Suprapubic skin (tissue), 4 donors: ENCODE results near the gene ST7. TPM values are rescaled to one million over a fixed set of nuclear protein-coding genes. Genes with fewer than 3 reads are reported as not detected.

Experiments used
- DNase-seq, 2 donors: peaks; one replicate each; pipeline ENCODE4 v3.0.0-alpha.2; 2019; ENCODE audit warnings: low spot score in 2 of 2
- H3K27ac ChIP-seq: fragments of 200-600 bp; sonication (generic); one replicate; pipeline ENCODE4 v1.5.1; 2019
- H3K27me3 ChIP-seq: fragments of 200-600 bp; sonication (generic); one replicate; pipeline ENCODE4 v1.5.1; 2019
- H3K36me3 ChIP-seq: fragments of 200-600 bp; sonication (generic); one replicate; pipeline ENCODE4 v1.5.1; 2019
- H3K4me1 ChIP-seq: fragments of 200-600 bp; sonication (generic); one replicate; pipeline ENCODE4 v1.5.1; 2019
- H3K4me3 ChIP-seq: fragments of 200-600 bp; sonication (generic); one replicate; pipeline ENCODE4 v1.5.1; 2019; ENCODE audit warnings: mild to moderate bottlenecking
- H3K9me3 ChIP-seq: fragments of 200-600 bp; sonication (generic); one replicate; pipeline ENCODE4 v1.5.1; 2019
- CTCF ChIP-seq, 2 donors: fragments of 200-600 bp in 1 of 2; fragments of 450-650 bp in 1 of 2; sonication (generic) in 1 of 2; IDR thresholded peaks; one replicate each; pipeline ENCODE4 v1.5.1; 2016 to 2019; ENCODE audit warnings: antibody characterized with exemption in 2 of 2, mild to moderate bottlenecking in 1 of 2, moderate library complexity in 1 of 2
- EP300 ChIP-seq: sonication (generic); formaldehyde crosslinking; IDR thresholded peaks from one replicate; pipeline ENCODE4 v1.6.1; 2017; ENCODE audit warnings: antibody characterized with exemption
- POLR2A ChIP-seq, 2 donors: fragments of 450-650 bp; IDR thresholded peaks; one replicate each; pipeline ENCODE4 v1.6.1; 2017; ENCODE audit warnings: antibody characterized with exemption in 2 of 2, mild to moderate bottlenecking in 2 of 2, moderate library complexity in 2 of 2
- POLR2AphosphoS5 ChIP-seq, 3 donors: sonication (generic); formaldehyde crosslinking; IDR thresholded peaks; one replicate each; pipeline ENCODE4 v1.6.1; 2017; ENCODE audit warnings: antibody characterized with exemption in 3 of 3
- whole genome bisulfite sequencing: methylation state at CpG from one replicate; pipeline ENCODE4 v1.1.5; 2018; 5-methylcytosine and 5-hydroxymethylcytosine counted together
- total RNA-seq, 4 donors: library from RNA; depleted of rRNA; stranded (reverse); fragments of >200 nt; gene quantifications; one replicate each; pipeline ENCODE4 v1.1.0, GENCODE V29; 2016

ST7 gene
- total RNA-seq, 4 donors from 2014 or later, result 13.1 to 28.2 (median 18.6) TPM

DNA sequence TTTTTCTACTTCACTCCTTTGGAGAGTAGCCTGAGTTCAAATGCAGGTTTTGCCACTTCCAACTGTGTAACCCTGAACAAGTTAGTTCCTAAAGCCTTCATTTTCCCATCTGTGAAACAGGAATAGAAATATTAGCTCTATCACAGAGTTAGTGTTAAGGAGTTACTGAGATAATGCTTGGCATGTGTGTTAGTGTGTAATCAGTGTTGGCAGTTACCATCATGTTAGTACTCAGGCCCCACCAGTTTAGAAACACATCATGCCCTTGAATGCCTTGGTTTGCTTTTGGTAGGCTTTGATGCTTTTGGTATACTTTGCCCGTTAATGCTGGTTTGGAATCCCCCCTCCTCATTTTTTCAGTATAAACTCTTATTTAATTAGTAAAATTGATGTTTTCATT lies 249.9 kb downstream of the ST7 start:
- no peaks in the 10 kb centered on the region for H3K27me3 ChIP-seq
- no peak overlapping the region for H3K4me3 ChIP-seq
- H3K4me1 ChIP-seq, result no peaks in the 10 kb centered on the region
- H3K9me3 ChIP-seq, result no peaks in the 10 kb centered on the region
- no peak for DNase-seq
- no peak overlapping the region for H3K27ac ChIP-seq
- H3K36me3 ChIP-seq, result peaks cover 4% of the 10 kb centered on the region
- 91% methylated on average over 1 of the region's 1 CpG for whole genome bisulfite sequencing
- TF ChIP-seq CTCF (IDR thresholded peaks at IDR 0.05), result no peak

GRCh38 chr7:117205873-117206272 lies 252.6 kb downstream of the ST7 start:
- no peak overlapping the region for H3K4me3 ChIP-seq
- H3K9me3 ChIP-seq, result no peaks in the 10 kb centered on the region
- no peak overlapping the region for H3K27ac ChIP-seq
- H3K27me3 ChIP-seq, result no peaks in the 10 kb centered on the region
- H3K36me3 ChIP-seq, result peaks cover 10% of the 10 kb centered on the region
- H3K4me1 ChIP-seq, result no peaks in the 10 kb centered on the region
- no peak for DNase-seq
- 81% methylated on average over 2 of the region's 2 CpGs for WGBS
- TF ChIP-seq CTCF (IDR thresholded peaks at IDR 0.05) (no peak), POLR2AphosphoS5 (IDR thresholded peaks at IDR 0.05) (no peak), EP300 (no peak), POLR2A (IDR thresholded peaks at IDR 0.05) (no peak)

DNA sequence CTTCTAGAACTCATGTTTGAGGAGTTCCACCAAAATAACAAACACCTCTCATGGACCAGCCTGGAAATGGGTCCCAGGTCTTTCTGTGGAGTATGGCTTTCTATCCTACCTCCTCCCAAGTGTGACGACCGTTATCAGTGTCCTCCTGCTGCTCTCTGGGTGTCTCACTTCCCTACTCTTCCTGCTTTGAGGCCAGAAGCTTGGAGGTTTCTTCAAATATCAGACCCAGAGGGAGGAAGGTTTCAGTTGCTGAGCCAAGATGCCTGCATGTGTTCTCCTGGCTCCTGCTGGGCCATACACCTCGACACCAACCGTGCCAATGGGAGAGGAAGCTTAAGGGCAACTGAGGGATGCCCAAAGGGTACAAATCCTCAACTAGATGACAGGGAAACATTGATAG lies 255.0 kb downstream of the ST7 start:
- H3K4me3 ChIP-seq, result no peak overlapping the region
- H3K27me3 ChIP-seq, result no peaks in the 10 kb centered on the region
- TF ChIP-seq POLR2A (IDR thresholded peaks at IDR 0.05) (no peak), EP300 (no peak), POLR2AphosphoS5 (IDR thresholded peaks at IDR 0.05) (no peak), CTCF (IDR thresholded peaks at IDR 0.05) (no peak)
- no peaks in the 10 kb centered on the region for H3K4me1 ChIP-seq
- no peak overlapping the region for H3K27ac ChIP-seq
- H3K9me3 ChIP-seq, result no peaks in the 10 kb centered on the region
- DNase-seq, result no peak
- H3K36me3 ChIP-seq, result peaks cover 10% of the 10 kb centered on the region
- 98% methylated on average over 4 of the region's 4 CpGs for WGBS

- Histone ChIP-seq H3K36me3 (peaks cover 10% of the 10 kb centered on the region), H3K27me3 (no peaks in the 10 kb centered on the region), H3K4me3 (no peak overlapping the region), H3K9me3 (no peaks in the 10 kb centered on the region), H3K4me1 (no peaks in the 10 kb centered on the region), H3K27ac (no peak overlapping the region)
- WGBS, result 92% methylated on average over 4 of the region's 4 CpGs
- no peak for DNase-seq
- TF ChIP-seq CTCF (IDR thresholded peaks at IDR 0.05), result no peak
- no peak for TF ChIP-seq POLR2A (IDR thresholded peaks at IDR 0.05)
- TF ChIP-seq POLR2AphosphoS5 (IDR thresholded peaks at IDR 0.05), result no peak
- TF ChIP-seq EP300, result no peak
These were observed 257.1 kb downstream of the ST7 start for GRCh38 chr7:117210397-117210796.

- Histone ChIP-seq H3K4me1 (no peaks in the 10 kb centered on the region), H3K36me3 (peaks cover 10% of the 10 kb centered on the region), H3K4me3 (no peak overlapping the region), H3K27me3 (no peaks in the 10 kb centered on the region), H3K27ac (no peak overlapping the region), H3K9me3 (no peaks in the 10 kb centered on the region)
- TF ChIP-seq CTCF (IDR thresholded peaks at IDR 0.05), result no peak
- TF ChIP-seq POLR2A (IDR thresholded peaks at IDR 0.05), result no peak
- TF ChIP-seq EP300, result no peak
- no peak for TF ChIP-seq POLR2AphosphoS5 (IDR thresholded peaks at IDR 0.05)
- no peak for DNase-seq
- 94% methylated on average over 3 of the region's 3 CpGs for WGBS
These were observed 257.6 kb downstream of the ST7 start for GRCh38 chr7:117210908-117211307.
